HEK293T (cell line): ENCODE data around the gene AGFG1.

ENCODE experiments used
- ARNT ChIP-seq: fragments of 450-650 bp; IDR thresholded peaks from 2 replicates; pipeline ENCODE4 v1.6.1; 2017; ENCODE audit warnings: mild to moderate bottlenecking
- BHLHE40 ChIP-seq: fragments of 450-650 bp; IDR thresholded peaks from 2 replicates; pipeline ENCODE4 v1.6.1; 2016; ENCODE audit warnings: mild to moderate bottlenecking, moderate library complexity, borderline replicate concordance
- CTBP1 ChIP-seq: fragments of 450-650 bp; IDR thresholded peaks from 2 replicates; pipeline ENCODE4 v1.6.1; 2016; ENCODE audit warnings: borderline replicate concordance
- ELF4 ChIP-seq: fragments of 450-650 bp; IDR thresholded peaks from 2 replicates; pipeline ENCODE4 v1.6.1; 2017; ENCODE audit warnings: antibody characterized with exemption
- FOXA1 ChIP-seq: fragments of 450-650 bp; IDR thresholded peaks from 2 replicates; pipeline ENCODE4 v1.6.1; 2016; ENCODE audit warnings: mild to moderate bottlenecking
- FOXK2 ChIP-seq: fragments of 450-650 bp; IDR thresholded peaks from 2 replicates; pipeline ENCODE4 v1.6.1; 2016; ENCODE audit warnings: mild to moderate bottlenecking
- HDGF ChIP-seq: fragments of 450-650 bp; IDR thresholded peaks from 2 replicates; pipeline ENCODE4 v1.6.1; 2017; ENCODE audit warnings: antibody characterized with exemption, borderline replicate concordance
- L3MBTL2 ChIP-seq: fragments of 450-650 bp; conservative IDR thresholded peaks from 2 replicates; pipeline ENCODE4 v1.6.1; 2016; ENCODE audit warnings: mild to moderate bottlenecking
- PKNOX1 ChIP-seq: fragments of 450-650 bp; IDR thresholded peaks from 2 replicates; pipeline ENCODE4 v1.6.1; 2016
- SUZ12 ChIP-seq: fragments of 450-650 bp; IDR thresholded peaks from 2 replicates; pipeline ENCODE4 v1.6.1; 2016; ENCODE audit warnings: mild to moderate bottlenecking
- ZNF384 ChIP-seq: fragments of 450-650 bp; IDR thresholded peaks from 2 replicates; pipeline ENCODE4 v1.6.1; 2016

DNA sequence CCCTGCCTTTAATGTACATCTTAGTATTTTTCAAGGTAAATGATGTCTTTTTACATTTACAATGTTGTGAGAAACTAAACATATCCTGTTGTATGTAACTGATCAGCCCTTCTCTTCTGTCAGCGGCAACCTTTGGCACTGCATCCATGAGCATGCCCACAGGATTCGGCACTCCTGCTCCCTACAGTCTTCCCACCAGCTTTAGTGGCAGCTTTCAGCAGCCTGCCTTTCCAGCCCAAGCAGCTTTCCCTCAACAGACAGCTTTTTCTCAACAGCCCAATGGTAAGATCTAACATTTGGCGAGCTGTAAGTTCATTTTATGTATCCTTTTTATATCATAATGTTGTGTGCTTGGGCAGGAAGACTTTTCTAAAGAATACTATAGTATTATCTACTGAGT, 79.9 kb downstream of the AGFG1 start:
- no peak for TF ChIP-seq HDGF
- TF ChIP-seq PKNOX1: no peak
- TF ChIP-seq ZNF384: no peak
- no peak for TF ChIP-seq BHLHE40
- TF ChIP-seq L3MBTL2: no peak
- TF ChIP-seq CTBP1: no peak
- no peak for TF ChIP-seq FOXA1
- no peak for TF ChIP-seq ARNT
- no peak for TF ChIP-seq SUZ12
- no peak for TF ChIP-seq FOXK2
- TF ChIP-seq ELF4: no peak
